ENCODE measurements around the gene CDS1.

DNA sequence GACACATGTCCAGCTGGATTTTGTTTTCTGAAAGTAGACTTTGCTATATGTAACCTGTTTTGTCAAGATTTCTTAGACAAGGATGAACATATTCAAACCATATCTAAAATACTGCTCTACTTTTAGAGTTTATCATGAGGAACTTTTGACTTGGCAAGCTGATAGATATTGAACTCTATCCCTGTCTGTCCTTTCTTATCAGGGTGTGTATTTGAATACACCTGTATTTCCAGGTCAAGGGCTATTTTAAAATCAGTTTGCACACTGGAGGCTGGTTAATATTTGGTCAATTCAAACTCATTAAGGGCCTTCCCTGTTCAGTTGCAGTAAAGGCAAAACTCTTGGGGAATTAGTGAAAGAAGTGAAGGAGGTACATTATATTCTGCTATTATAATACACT is 2.3 kb downstream of the CDS1 start:
- TF ChIP-seq, protein P1, sequence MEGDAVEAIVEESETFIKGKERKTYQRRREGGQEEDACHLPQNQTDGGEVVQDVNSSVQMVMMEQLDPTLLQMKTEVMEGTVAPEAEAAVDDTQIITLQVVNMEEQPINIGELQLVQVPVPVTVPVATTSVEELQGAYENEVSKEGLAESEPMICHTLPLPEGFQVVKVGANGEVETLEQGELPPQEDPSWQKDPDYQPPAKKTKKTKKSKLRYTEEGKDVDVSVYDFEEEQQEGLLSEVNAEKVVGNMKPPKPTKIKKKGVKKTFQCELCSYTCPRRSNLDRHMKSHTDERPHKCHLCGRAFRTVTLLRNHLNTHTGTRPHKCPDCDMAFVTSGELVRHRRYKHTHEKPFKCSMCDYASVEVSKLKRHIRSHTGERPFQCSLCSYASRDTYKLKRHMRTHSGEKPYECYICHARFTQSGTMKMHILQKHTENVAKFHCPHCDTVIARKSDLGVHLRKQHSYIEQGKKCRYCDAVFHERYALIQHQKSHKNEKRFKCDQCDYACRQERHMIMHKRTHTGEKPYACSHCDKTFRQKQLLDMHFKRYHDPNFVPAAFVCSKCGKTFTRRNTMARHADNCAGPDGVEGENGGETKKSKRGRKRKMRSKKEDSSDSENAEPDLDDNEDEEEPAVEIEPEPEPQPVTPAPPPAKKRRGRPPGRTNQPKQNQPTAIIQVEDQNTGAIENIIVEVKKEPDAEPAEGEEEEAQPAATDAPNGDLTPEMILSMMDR (IDR thresholded peaks at IDR 0.05): no peak
- TF ChIP-seq POLR2A (IDR thresholded peaks at IDR 0.05) (no peak), POLR2AphosphoS5 (IDR thresholded peaks at IDR 0.05; ENCODE audit: insufficient read depth in 1 of 2, low read depth in 1 of 2) (no peak)
